ENCODE measurements around the gene ROBO4.

ROBO4 gene

DNA sequence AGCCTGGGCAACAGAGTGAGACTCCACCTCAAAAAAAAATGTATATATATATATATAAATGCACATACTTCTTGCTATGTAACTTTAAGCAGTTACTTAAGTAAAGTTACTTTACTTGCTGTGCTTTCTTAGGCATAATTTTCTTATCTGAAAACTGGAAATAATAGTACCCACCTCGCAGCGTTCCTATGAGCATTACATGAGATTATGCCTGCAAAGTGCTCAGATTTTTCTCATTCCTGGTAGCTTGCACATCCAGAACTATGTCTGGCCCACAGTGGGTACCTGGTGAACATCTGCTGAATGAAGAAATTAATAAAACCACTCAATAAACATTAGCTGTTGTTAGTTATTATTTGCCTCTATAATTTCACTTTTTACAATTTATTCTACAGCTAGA is 38.5 kb downstream of the ROBO4 start:
- TF ChIP-seq, protein P1, sequence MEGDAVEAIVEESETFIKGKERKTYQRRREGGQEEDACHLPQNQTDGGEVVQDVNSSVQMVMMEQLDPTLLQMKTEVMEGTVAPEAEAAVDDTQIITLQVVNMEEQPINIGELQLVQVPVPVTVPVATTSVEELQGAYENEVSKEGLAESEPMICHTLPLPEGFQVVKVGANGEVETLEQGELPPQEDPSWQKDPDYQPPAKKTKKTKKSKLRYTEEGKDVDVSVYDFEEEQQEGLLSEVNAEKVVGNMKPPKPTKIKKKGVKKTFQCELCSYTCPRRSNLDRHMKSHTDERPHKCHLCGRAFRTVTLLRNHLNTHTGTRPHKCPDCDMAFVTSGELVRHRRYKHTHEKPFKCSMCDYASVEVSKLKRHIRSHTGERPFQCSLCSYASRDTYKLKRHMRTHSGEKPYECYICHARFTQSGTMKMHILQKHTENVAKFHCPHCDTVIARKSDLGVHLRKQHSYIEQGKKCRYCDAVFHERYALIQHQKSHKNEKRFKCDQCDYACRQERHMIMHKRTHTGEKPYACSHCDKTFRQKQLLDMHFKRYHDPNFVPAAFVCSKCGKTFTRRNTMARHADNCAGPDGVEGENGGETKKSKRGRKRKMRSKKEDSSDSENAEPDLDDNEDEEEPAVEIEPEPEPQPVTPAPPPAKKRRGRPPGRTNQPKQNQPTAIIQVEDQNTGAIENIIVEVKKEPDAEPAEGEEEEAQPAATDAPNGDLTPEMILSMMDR (IDR thresholded peaks at IDR 0.05; ENCODE audit: low read depth, low read length, missing control alignments): no peak
- no peak for DNase-seq (ENCODE audit: extremely low read depth, low read depth)
- no peak overlapping the region for H3K4me3 ChIP-seq (replicated peaks; ENCODE audit: low read depth, low read length)

DNA sequence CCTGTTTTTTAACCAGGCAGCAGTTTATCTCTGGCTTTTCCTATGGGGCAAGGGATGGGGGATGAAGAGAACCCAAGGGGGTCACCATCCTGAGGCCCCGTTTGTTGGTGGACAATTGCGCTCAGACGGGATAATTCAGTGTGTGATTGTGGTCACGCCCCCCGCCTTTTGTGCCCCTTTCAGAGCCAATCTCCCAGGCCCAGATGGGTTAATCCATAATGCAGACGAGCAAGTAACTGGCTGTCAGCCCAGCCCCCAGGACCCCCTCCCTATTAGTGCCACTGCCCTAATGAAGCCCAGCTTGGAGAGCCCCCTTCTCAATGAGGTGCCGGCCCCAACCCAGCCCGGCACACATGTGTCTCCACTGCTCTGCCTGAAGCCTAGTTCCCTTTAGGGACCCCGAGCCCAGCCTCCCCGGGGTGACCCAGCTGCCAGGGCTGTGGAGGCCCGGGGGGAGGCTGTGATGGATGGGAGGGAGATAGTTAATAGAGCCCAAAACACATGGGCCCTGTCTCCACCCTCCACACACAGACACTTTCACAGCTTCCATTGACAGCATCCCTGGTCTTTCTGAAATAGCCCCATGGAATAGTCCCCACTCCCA is 51.5 kb downstream of the ROBO4 start:
- H3K4me3 ChIP-seq (replicated peaks; ENCODE audit: low read depth, low read length): no peak overlapping the region
- DNase-seq (ENCODE audit: extremely low read depth, low read depth): no peak
- TF ChIP-seq, protein P1 (IDR thresholded peaks at IDR 0.05; ENCODE audit: low read depth, low read length, missing control alignments): no peak

DNA sequence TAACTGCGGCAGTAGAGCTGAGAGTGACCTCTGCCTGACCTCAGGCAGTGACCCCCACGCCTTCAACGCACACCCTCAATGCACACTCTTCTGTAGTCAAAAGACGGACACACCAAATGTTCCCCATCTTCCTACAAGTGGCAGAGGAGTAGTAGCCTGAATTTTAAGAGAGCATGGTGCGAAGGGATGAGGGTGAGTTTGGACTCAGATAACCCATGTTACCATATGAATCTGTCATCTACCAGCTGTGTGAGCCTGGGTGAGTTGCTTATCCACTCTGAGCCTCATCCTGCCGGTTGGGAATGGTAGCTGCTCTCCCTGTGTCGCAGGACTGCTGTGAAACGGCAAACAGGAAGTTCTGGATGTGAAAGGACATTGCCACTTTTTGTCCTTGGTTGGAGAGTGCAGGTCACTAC is 53.0 kb downstream of the ROBO4 start:
- TF ChIP-seq, protein P1 (IDR thresholded peaks at IDR 0.05; ENCODE audit: low read depth, low read length, missing control alignments): no peak
- H3K4me3 ChIP-seq (replicated peaks; ENCODE audit: low read depth, low read length): no peak overlapping the region
- DNase-seq (ENCODE audit: extremely low read depth, low read depth): no peak

DNA sequence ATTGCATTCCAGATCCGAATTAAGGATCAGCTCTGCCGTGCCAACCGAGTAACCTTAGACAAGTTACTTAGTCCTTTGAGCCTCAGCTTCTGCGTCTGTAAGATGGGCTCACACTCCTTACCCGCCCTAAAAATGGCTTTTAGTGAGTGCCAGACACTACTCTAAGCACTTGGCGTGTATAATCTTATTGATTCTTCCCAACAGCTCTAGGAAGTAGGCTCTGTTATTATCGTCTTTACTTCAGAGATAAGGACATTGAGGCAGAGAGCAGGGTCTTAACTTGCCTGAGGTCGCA is 54.1 kb downstream of the ROBO4 start:
- TF ChIP-seq, protein P1 (IDR thresholded peaks at IDR 0.05; ENCODE audit: low read depth, low read length, missing control alignments): no peak
- no peak for DNase-seq (ENCODE audit: extremely low read depth, low read depth)
- no peak overlapping the region for H3K4me3 ChIP-seq (replicated peaks; ENCODE audit: low read depth, low read length)

DNA sequence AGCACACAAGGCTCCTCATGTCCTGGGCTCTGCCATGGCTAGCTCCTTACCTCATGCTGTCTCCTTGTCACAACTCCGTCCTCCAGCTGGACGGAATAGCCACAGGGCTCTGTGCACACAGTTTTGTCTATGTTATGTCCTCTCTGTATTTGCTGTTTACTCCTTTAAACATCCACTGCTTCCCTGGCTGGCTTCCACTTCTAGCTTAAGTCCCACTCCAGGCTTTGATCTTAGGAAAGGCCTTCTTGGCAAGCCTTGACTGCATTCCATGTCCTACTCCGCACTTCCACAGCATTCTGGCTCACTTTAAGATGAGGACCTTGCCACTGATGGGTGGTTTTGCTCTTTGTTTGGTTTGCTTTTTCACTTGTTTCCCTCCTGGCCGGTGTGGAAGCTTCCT is 55.4 kb downstream of the ROBO4 start:
- TF ChIP-seq, protein P1 (IDR thresholded peaks at IDR 0.05; ENCODE audit: low read depth, low read length, missing control alignments): no peak
- no peak overlapping the region for H3K4me3 ChIP-seq (replicated peaks; ENCODE audit: low read depth, low read length)
- no peak for DNase-seq (ENCODE audit: extremely low read depth, low read depth)

DNA sequence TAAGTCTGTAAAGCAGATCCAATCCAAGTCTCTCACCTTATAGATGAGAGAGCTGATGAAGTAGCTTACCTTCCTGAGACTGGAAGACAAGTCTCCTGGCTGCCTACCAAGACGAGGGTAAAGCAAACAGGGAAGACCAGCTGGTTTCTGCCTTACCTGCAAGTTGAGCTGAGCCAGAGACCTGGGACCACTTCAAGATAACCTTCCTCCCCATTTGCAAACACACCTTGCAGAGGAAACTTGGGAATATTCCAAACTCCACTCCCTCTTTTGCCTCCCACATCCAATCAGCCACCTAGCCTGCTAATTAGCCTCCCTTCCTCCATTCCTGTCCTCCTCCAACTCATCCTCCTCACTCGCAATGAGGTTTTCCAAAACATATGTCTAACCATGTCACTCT is 55.8 kb downstream of the ROBO4 start:
- no peak for DNase-seq (ENCODE audit: extremely low read depth, low read depth)
- TF ChIP-seq, protein P1 (IDR thresholded peaks at IDR 0.05; ENCODE audit: low read depth, low read length, missing control alignments): no peak
- H3K4me3 ChIP-seq (replicated peaks; ENCODE audit: low read depth, low read length): no peak overlapping the region

DNA sequence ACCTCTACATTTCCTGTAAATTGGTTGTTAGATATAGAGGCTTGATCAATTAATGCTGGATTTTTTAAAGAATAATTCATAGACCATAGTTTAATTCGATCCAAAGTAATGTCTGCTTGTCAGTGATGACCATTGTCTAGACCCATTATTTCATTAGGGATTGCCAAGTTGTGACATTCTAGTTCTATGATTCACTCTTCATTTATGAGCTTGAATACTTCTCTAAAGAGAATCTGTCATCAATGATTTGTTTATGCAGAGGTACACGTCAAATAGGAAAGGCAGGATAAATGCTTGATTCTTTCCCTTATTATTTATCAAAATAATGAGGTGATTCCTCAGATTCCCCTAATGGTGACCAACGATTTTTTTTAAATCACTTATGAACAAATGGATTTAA is 56.5 kb downstream of the ROBO4 start:
- no peak overlapping the region for H3K4me3 ChIP-seq (replicated peaks; ENCODE audit: low read depth, low read length)
- DNase-seq (ENCODE audit: extremely low read depth, low read depth): no peak
- TF ChIP-seq, protein P1 (IDR thresholded peaks at IDR 0.05; ENCODE audit: low read depth, low read length, missing control alignments): no peak
